Measurements from ENCODE around the gene ST6GALNAC4.

Gene ST6GALNAC4

GRCh38 chr9:127941961-127942215, 25.0 kb upstream of the ST6GALNAC4 start:
- DNase-seq (ENCODE audit: insufficient read length, low spot score) (no peak), FAIRE-seq (no peak)
- no peak for TF ChIP-seq POLR2A (IDR thresholded peaks at IDR 0.05; ENCODE audit: low read depth, low read length)

- no peak for TF ChIP-seq POLR2A (IDR thresholded peaks at IDR 0.05; ENCODE audit: low read depth, low read length)
- FAIRE-seq (no peak), DNase-seq (ENCODE audit: insufficient read length, low spot score) (no peak)
Observed at GRCh38 chr9:127941062-127941960, 24.5 kb upstream of the ST6GALNAC4 start.

- FAIRE-seq, result no peak
- no peak for TF ChIP-seq POLR2A (IDR thresholded peaks at IDR 0.05; ENCODE audit: low read depth, low read length)
- no peak for DNase-seq (ENCODE audit: insufficient read length, low spot score)
Observed at GRCh38 chr9:127940593-127940992, 23.8 kb upstream of the ST6GALNAC4 start.

GRCh38 chr9:127938298-127938690, 21.5 kb upstream of the ST6GALNAC4 start:
- DNase-seq (ENCODE audit: insufficient read length, low spot score), result no peak
- TF ChIP-seq POLR2A (IDR thresholded peaks at IDR 0.05; ENCODE audit: low read depth, low read length), result no peak
- FAIRE-seq, result no peak

GRCh38 chr9:127937388-127938297, 20.8 kb upstream of the ST6GALNAC4 start, which contains the start of gene DPM2:
DPM2 (minus strand) TSS chr9:127937854; CDS start chr9:127937820, 34 bp downstream.
- peak; percentile 71 for FAIRE-seq

GRCh38 chr9:127937056-127937387, 20.2 kb upstream of the ST6GALNAC4 start:
- no peak for FAIRE-seq
- no peak for DNase-seq (ENCODE audit: insufficient read length, low spot score)
- TF ChIP-seq POLR2A (IDR thresholded peaks at IDR 0.05; ENCODE audit: low read depth, low read length), result no peak

More at GRCh38 chr9:127937388-127938297, 20.8 kb upstream of the ST6GALNAC4 start, which contains the start of gene DPM2:
- peak; percentile 78 for TF ChIP-seq POLR2A (IDR thresholded peaks at IDR 0.05; ENCODE audit: low read depth, low read length)
- DNase-seq (ENCODE audit: insufficient read length, low spot score), result peak; percentile 99

- no peak for FAIRE-seq
- DNase-seq (ENCODE audit: insufficient read length, low spot score), result no peak
- no peak for TF ChIP-seq POLR2A (IDR thresholded peaks at IDR 0.05; ENCODE audit: low read depth, low read length)
Observed at GRCh38 chr9:127936347-127936852, 19.6 kb upstream of the ST6GALNAC4 start.

GRCh38 chr9:127935765-127936221, 19.0 kb upstream of the ST6GALNAC4 start:
- DNase-seq (ENCODE audit: insufficient read length, low spot score) (no peak), FAIRE-seq (no peak)
- TF ChIP-seq POLR2A (IDR thresholded peaks at IDR 0.05; ENCODE audit: low read depth, low read length), result no peak

- DNase-seq (ENCODE audit: insufficient read length, low spot score), result no peak
- FAIRE-seq, result no peak
Observed at GRCh38 chr9:127934986-127935385, 18.1 kb upstream of the ST6GALNAC4 start.

GRCh38 chr9:127934248-127934647, 17.4 kb upstream of the ST6GALNAC4 start:
- no peak for TF ChIP-seq POLR2A (IDR thresholded peaks at IDR 0.05; ENCODE audit: low read depth, low read length)
- FAIRE-seq, result no peak
- no peak for DNase-seq (ENCODE audit: insufficient read length, low spot score)

More at GRCh38 chr9:127934986-127935385, 18.1 kb upstream of the ST6GALNAC4 start:
- TF ChIP-seq POLR2A (IDR thresholded peaks at IDR 0.05; ENCODE audit: low read depth, low read length), result no peak

GRCh38 chr9:127931092-127931881, 14.4 kb upstream of the ST6GALNAC4 start:
- TF ChIP-seq POLR2A (IDR thresholded peaks at IDR 0.05; ENCODE audit: low read depth, low read length), result no peak
- peak; percentile 89 for DNase-seq (ENCODE audit: insufficient read length, low spot score)
- FAIRE-seq, result peak; percentile 6

- FAIRE-seq (no peak), DNase-seq (ENCODE audit: insufficient read length, low spot score) (peak; percentile 98)
Observed at GRCh38 chr9:127930231-127931091, 13.6 kb upstream of the ST6GALNAC4 start, which contains the start of gene PIP5KL1. PIP5KL1 (minus strand) TSS chr9:127930777; CDS start chr9:127930752, 25 bp downstream.

More at GRCh38 chr9:127930231-127931091, 13.6 kb upstream of the ST6GALNAC4 start, which contains the start of gene PIP5KL1:
- TF ChIP-seq POLR2A (IDR thresholded peaks at IDR 0.05; ENCODE audit: low read depth, low read length), result 0 out of 2 replicates have a peak, but pooled peaks have one; percentile 7
